ENCODE measurements around the gene GDI2.
"Not testable (repeated sequence)": the region's sequence is repeated elsewhere in the genome, so short reads cannot be mapped to it uniquely, and the experiment has no call there.

GDI2 gene

DNA sequence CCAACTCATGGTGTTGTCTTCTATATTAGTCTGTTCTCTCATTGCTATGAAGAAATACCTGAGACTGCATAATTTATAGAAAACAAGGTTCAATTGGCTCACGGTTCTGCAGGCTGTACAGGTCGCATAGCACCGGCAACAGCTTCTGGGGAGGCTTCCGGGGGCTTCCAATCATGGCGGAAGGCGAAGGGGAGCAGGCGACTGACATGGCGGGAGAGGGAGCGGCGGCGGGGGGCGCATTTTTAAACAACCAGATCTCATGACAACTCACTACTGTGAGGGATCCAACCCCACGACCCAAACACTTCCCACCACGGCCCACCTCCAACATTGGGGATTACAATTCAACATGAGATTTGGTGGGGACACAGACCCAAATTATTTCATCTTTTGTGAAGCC, 28.7 kb upstream of the GDI2 start:
- H3K9ac ChIP-seq (ENCODE audit: low read depth, low read length): no peak overlapping the region
- H3K27ac ChIP-seq (ENCODE audit: low read depth, low read length): no peak overlapping the region
- no peaks in the 10 kb centered on the region for H3K27me3 ChIP-seq (ENCODE audit: control insufficient read depth, insufficient read depth, low read length)
- H3K4me1 ChIP-seq (ENCODE audit: control insufficient read depth, insufficient read depth, low read length): no peaks in the 10 kb centered on the region
- H3K4me3 ChIP-seq (ENCODE audit: low read depth, low read length): no peak overlapping the region
- H3K36me3 ChIP-seq (ENCODE audit: control insufficient read depth, insufficient read depth, low read length): no peaks in the 10 kb centered on the region
- no peaks in the 10 kb centered on the region for H3K9me3 ChIP-seq (ENCODE audit: control insufficient read depth, insufficient read depth, low read length)

DNA sequence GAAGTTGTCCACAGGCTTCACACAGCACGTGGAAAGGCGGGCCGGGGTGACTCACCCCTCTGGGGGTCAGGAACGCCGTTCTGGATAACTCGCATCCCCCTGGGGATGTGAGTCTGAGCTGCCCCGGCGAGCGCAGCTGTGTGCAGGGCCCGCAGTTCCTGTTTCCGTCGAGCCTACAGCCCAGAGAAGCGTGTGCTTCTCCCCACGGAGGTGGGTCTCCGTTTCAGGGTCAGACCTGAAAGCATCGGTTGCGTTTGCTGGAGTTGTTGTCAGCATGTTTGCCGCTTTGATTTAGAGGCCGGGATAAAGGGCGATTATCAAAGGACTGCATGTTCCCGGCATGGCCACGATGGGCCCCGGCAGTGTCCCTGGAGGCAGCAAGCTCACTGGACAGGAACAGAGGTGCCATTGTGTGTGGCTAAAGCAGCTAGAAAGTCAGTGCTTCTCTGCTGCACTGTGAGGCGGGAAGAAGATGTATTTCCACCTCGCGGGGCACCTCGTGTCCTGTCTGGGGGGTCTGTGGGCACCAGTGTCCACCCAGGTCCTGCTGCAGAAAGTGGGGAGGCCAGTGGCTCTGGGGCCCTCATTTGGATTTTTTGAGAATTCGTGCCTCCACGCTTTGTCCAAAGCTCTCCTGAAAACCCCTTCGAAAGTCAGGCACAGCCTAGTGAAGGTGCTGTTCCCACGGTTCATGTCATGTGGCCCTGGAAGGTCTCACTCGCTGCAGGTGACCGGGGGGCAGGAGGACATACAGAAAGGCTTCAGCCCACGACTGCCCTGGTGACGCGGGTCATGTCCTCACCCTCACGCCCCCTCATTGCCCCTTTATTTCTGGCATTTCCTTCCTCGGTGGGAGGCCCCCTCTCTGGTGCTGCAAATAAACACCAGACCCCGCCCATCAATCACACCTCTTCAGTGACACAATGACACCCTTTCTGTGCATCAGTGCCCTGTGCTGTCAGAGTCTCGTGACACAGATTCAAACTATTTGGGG, 27.4 kb upstream of the GDI2 start:
- no peaks in the 10 kb centered on the region for H3K9me3 ChIP-seq (ENCODE audit: control insufficient read depth, insufficient read depth, low read length)
- H3K4me1 ChIP-seq (ENCODE audit: control insufficient read depth, insufficient read depth, low read length): no peaks in the 10 kb centered on the region
- no peak overlapping the region for H3K9ac ChIP-seq (ENCODE audit: low read depth, low read length)
- peak overlapping the region; percentile 21 for H3K27ac ChIP-seq (ENCODE audit: low read depth, low read length)
- no peaks in the 10 kb centered on the region for H3K36me3 ChIP-seq (ENCODE audit: control insufficient read depth, insufficient read depth, low read length)
- H3K4me3 ChIP-seq (ENCODE audit: low read depth, low read length): no peak overlapping the region
- no peaks in the 10 kb centered on the region for H3K27me3 ChIP-seq (ENCODE audit: control insufficient read depth, insufficient read depth, low read length)

DNA sequence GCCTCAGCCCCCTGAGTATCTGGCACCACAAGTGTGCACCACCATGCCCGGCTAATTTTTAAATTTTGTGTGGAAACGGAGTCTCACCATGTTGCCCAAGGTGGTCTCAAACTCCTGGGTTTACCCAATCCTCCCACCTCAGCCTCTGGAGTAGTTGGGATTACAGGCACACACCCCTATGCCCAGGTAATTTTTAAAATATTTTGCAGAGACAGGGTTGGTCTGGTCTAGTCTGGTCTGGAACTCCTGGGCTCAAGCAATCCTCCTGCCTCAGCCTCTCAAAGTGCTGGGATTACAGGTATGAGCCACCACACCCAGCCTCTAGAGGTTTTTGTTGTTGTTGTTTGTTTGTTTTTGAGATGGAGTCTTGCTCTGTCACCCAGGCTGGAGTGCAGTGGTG, 22.9 kb upstream of the GDI2 start:
- H3K27me3 ChIP-seq (ENCODE audit: control insufficient read depth, insufficient read depth, low read length); H3K4me3 ChIP-seq (ENCODE audit: low read depth, low read length); H3K9ac ChIP-seq (ENCODE audit: low read depth, low read length); H3K4me1 ChIP-seq (ENCODE audit: control insufficient read depth, insufficient read depth, low read length); H3K27ac ChIP-seq (ENCODE audit: low read depth, low read length); H3K9me3 ChIP-seq (ENCODE audit: control insufficient read depth, insufficient read depth, low read length); H3K36me3 ChIP-seq (ENCODE audit: control insufficient read depth, insufficient read depth, low read length): not testable (repeated sequence)

DNA sequence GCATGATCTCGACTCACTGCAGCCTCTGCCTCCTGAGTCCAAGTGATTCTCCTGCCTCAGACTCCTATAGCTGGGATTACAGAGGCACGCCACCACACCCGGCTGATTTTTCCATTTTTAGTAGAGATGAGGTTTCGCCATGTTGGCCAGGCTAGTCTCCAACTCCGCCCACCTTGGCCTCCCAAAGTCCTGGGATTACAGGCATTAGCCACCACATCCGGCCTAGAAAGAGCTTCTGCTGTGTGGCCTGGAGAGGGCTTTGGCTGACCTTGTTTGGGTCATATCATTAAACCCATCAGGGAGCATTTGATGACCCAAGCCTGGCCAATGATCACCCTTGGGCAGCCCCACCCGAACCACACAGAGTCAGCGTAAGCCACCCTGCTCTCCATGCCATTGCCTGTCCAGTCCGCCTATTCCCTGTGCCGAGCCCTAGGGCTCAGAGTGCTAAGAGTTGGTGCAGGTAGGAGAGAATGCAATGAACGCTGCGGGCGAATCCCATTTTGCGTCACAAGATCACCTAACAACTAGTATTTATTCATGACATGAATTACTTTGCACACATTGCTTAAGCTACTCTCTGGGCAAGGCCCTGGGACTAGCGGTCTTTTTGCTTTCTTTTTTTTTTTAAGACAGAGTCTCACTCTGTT, 22.3 kb upstream of the GDI2 start:
- no peak overlapping the region for H3K27ac ChIP-seq (ENCODE audit: low read depth, low read length)
- H3K36me3 ChIP-seq (ENCODE audit: control insufficient read depth, insufficient read depth, low read length): no peaks in the 10 kb centered on the region
- H3K9me3 ChIP-seq (ENCODE audit: control insufficient read depth, insufficient read depth, low read length): no peaks in the 10 kb centered on the region
- H3K27me3 ChIP-seq (ENCODE audit: control insufficient read depth, insufficient read depth, low read length): no peaks in the 10 kb centered on the region
- no peak overlapping the region for H3K4me3 ChIP-seq (ENCODE audit: low read depth, low read length)
- no peak overlapping the region for H3K9ac ChIP-seq (ENCODE audit: low read depth, low read length)
- no peaks in the 10 kb centered on the region for H3K4me1 ChIP-seq (ENCODE audit: control insufficient read depth, insufficient read depth, low read length)

DNA sequence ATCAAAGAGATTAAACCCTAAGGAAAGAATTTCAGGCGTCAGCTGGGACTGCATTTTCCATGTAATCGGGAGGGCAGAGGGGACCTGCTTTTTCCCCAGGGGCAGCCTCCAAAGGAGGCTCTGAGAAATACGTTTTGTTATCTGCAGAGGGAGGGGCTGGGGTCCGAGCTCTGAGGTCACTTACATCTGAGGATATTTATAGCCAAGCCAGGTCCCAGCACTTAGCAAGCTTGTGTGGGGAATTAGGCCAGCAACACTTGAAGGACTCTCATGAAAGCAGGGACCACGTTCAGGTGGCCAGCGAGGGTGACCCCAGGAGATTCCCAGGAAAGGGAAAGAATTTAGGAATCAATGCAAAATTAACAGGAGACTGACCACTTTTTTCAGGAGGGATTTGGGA, 20.6 kb upstream of the GDI2 start:
- Histone ChIP-seq H3K4me3 (ENCODE audit: low read depth, low read length) (no peak overlapping the region), H3K9me3 (ENCODE audit: control insufficient read depth, insufficient read depth, low read length) (no peaks in the 10 kb centered on the region), H3K4me1 (ENCODE audit: control insufficient read depth, insufficient read depth, low read length) (no peaks in the 10 kb centered on the region), H3K36me3 (ENCODE audit: control insufficient read depth, insufficient read depth, low read length) (no peaks in the 10 kb centered on the region), H3K9ac (ENCODE audit: low read depth, low read length) (no peak overlapping the region), H3K27me3 (ENCODE audit: control insufficient read depth, insufficient read depth, low read length) (no peaks in the 10 kb centered on the region), H3K27ac (ENCODE audit: low read depth, low read length) (no peak overlapping the region)

DNA sequence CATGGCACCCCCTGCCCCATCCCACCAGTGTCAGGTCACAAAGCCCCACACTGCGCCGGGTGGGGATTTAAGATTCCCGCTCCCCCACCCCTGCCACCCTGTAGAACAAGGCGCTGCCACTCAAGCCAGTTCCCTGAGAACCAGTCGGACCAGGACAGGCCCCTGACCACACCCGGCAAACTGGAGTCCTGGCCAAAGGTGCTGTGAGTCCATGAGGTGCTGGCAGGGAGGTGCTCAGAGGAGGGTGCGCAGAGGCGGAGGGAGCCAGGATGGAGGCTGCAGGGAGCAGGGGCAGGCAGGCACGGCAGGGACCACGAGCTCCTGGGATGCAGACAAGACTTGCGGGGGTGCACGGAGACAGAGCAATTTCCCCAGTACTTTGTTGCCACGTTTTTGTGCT, 19.7 kb upstream of the GDI2 start:
- H3K4me1 ChIP-seq (ENCODE audit: control insufficient read depth, insufficient read depth, low read length): no peaks in the 10 kb centered on the region
- no peak overlapping the region for H3K4me3 ChIP-seq (ENCODE audit: low read depth, low read length)
- H3K9ac ChIP-seq (ENCODE audit: low read depth, low read length): no peak overlapping the region

DNA sequence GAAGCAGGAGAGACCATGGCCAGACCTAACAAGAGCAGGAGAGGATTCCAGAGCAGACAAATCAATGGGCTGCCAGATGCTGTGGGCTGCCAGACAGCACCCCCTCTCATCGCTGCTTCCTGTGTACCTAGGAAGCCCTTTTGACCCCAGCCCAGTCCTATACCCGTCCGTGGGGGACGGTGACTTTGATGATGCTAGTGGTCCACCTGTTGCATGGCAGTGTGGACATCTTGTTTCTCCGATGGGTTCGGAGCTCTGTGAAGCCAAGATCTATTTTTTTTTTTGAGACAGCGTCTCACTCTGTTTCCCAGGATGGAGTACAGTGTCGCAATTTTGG, 18.2 kb upstream of the GDI2 start:
- no peak overlapping the region for H3K9ac ChIP-seq (ENCODE audit: low read depth, low read length)

More for the DNA sequence above, 19.7 kb upstream of the GDI2 start:
- no peaks in the 10 kb centered on the region for H3K27me3 ChIP-seq (ENCODE audit: control insufficient read depth, insufficient read depth, low read length)
- no peaks in the 10 kb centered on the region for H3K36me3 ChIP-seq (ENCODE audit: control insufficient read depth, insufficient read depth, low read length)
- no peak overlapping the region for H3K27ac ChIP-seq (ENCODE audit: low read depth, low read length)
- H3K9me3 ChIP-seq (ENCODE audit: control insufficient read depth, insufficient read depth, low read length): no peaks in the 10 kb centered on the region

DNA sequence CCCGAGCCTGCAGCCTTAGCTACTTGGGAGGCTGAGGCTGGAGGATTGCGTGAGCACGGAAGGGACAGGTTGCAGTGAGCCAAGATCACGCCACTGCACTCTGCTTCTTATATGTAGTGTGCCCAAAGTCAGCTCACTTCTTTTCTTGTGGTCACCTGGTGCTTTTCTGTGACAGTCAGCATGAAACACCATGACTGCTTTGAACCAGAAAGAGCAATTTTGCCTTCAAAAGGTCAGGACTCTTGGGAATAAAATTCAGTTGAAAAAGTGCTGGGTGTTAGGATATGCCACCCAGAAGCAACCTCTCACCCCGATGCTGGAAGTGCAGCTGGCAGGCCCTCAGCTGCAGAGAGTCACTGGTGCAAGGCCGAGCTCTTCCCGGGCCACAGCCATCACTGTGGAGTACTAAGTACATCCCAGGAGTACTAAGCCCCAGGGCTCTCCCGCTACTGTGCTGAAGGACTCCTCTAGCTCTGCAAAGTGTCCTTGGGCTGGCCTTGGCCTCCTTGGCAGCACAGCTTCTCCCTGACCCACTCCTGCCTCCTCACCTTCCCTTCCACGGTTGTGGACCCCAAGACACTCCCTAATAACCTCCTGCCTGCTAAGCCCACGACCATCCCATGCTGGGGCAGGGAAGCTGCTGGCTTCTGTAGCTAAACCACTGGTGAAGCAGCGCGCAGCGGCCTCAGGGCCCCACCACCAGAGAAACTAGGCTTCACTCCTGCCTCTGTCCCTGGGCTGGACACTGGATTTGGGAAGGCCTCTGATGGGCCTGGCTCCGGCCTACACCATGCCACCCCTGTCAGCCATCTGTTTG, 17.6 kb upstream of the GDI2 start:
- H3K27ac ChIP-seq (ENCODE audit: low read depth, low read length): no peak overlapping the region
- no peaks in the 10 kb centered on the region for H3K27me3 ChIP-seq (ENCODE audit: control insufficient read depth, insufficient read depth, low read length)
- H3K4me1 ChIP-seq (ENCODE audit: control insufficient read depth, insufficient read depth, low read length): no peaks in the 10 kb centered on the region
- H3K36me3 ChIP-seq (ENCODE audit: control insufficient read depth, insufficient read depth, low read length): no peaks in the 10 kb centered on the region
- H3K4me3 ChIP-seq (ENCODE audit: low read depth, low read length): no peak overlapping the region
- H3K9me3 ChIP-seq (ENCODE audit: control insufficient read depth, insufficient read depth, low read length): no peaks in the 10 kb centered on the region
- H3K9ac ChIP-seq (ENCODE audit: low read depth, low read length): no peak overlapping the region

More for the DNA sequence above, 18.2 kb upstream of the GDI2 start:
- no peaks in the 10 kb centered on the region for H3K4me1 ChIP-seq (ENCODE audit: control insufficient read depth, insufficient read depth, low read length)
- no peak overlapping the region for H3K27ac ChIP-seq (ENCODE audit: low read depth, low read length)
- H3K4me3 ChIP-seq (ENCODE audit: low read depth, low read length): no peak overlapping the region
- no peaks in the 10 kb centered on the region for H3K9me3 ChIP-seq (ENCODE audit: control insufficient read depth, insufficient read depth, low read length)
- no peaks in the 10 kb centered on the region for H3K36me3 ChIP-seq (ENCODE audit: control insufficient read depth, insufficient read depth, low read length)
- H3K27me3 ChIP-seq (ENCODE audit: control insufficient read depth, insufficient read depth, low read length): no peaks in the 10 kb centered on the region

DNA sequence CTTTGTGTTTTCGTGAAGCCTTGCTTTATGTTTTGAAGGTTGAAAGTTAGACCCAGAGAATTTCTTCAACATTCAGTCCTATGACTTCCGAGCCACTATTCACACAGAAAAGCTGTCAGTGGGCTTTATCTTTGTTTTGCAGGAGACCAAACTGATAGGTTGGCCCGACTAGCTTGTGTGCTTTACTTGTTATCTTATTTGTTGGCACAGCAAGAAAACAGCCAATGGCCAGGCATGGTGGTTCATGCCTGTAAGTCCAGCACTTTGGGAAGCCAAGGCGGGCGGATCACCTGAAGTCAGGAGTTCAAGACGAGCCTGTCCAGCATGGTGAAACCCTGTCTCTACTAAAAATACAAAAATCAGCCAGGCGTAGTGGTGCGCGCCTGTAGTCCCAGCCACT, 16.0 kb upstream of the GDI2 start:
- Histone ChIP-seq H3K36me3 (ENCODE audit: control insufficient read depth, insufficient read depth, low read length) (no peaks in the 10 kb centered on the region), H3K27ac (ENCODE audit: low read depth, low read length) (no peak overlapping the region), H3K9ac (ENCODE audit: low read depth, low read length) (no peak overlapping the region), H3K4me3 (ENCODE audit: low read depth, low read length) (no peak overlapping the region), H3K4me1 (ENCODE audit: control insufficient read depth, insufficient read depth, low read length) (no peaks in the 10 kb centered on the region), H3K27me3 (ENCODE audit: control insufficient read depth, insufficient read depth, low read length) (no peaks in the 10 kb centered on the region), H3K9me3 (ENCODE audit: control insufficient read depth, insufficient read depth, low read length) (no peaks in the 10 kb centered on the region)

DNA sequence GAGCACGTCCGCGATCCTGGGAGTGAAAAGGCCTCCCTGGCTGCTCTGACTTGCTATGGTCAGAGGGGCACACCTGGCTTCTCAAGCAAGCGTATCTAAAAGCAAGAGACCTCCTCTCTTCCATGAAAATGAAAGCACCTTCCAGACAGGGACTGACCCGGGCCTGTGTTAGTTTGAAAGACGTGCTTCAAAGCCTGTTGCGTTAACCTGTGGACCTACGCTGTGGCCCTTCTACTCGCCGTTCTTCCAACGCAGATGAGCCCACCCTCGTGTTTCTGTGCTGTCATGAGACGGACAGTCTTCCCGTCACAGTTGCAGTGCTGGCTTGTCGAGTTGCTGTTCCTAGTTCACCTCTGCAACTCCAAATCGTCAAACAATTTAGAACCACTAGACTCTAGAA, 15.5 kb upstream of the GDI2 start:
- Histone ChIP-seq H3K4me3 (ENCODE audit: low read depth, low read length) (no peak overlapping the region), H3K9ac (ENCODE audit: low read depth, low read length) (no peak overlapping the region), H3K27ac (ENCODE audit: low read depth, low read length) (no peak overlapping the region), H3K27me3 (ENCODE audit: control insufficient read depth, insufficient read depth, low read length) (no peaks in the 10 kb centered on the region), H3K36me3 (ENCODE audit: control insufficient read depth, insufficient read depth, low read length) (no peaks in the 10 kb centered on the region), H3K9me3 (ENCODE audit: control insufficient read depth, insufficient read depth, low read length) (no peaks in the 10 kb centered on the region), H3K4me1 (ENCODE audit: control insufficient read depth, insufficient read depth, low read length) (no peaks in the 10 kb centered on the region)

DNA sequence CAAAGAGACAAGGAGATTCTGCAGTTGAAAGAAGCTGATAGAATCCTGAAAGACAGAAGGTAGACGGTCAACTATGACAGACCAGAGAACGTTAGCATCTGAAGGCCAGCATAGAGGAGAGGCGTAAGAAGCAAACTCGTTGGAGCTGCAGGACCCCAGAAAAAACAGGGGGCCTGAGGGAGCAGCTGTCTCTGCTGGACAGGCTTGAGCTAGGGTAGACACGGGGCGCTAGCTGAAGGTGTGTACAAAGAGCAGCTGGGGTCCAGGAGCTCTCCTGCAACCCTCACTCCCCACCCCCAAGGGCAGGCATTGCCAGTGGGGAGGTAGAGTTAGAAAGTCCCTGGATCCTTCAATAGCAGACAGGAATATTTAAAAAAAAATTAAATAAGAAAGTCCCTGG, 14.6 kb upstream of the GDI2 start:
- Histone ChIP-seq H3K27ac (ENCODE audit: low read depth, low read length) (no peak overlapping the region), H3K9me3 (ENCODE audit: control insufficient read depth, insufficient read depth, low read length) (no peaks in the 10 kb centered on the region), H3K36me3 (ENCODE audit: control insufficient read depth, insufficient read depth, low read length) (no peaks in the 10 kb centered on the region), H3K9ac (ENCODE audit: low read depth, low read length) (no peak overlapping the region), H3K4me1 (ENCODE audit: control insufficient read depth, insufficient read depth, low read length) (no peaks in the 10 kb centered on the region), H3K4me3 (ENCODE audit: low read depth, low read length) (no peak overlapping the region), H3K27me3 (ENCODE audit: control insufficient read depth, insufficient read depth, low read length) (no peaks in the 10 kb centered on the region)

Data from HUES48 (cell line).